HL-60 (cell line): ENCODE measurements around the gene DNAJB6.

Experiments used
- DNase-seq, 2 experiments: peaks; one replicate each; pipeline ENCODE4 v3.0.0-alpha.2; 2010 to 2020; ENCODE audit warnings: low read depth in 1 of 2, low spot score in 1 of 2
- H3K27ac ChIP-seq: fragments of 250-450 bp; sonication (Bioruptor Pico); replicated peaks from 2 replicates; pipeline ENCODE4 v1.5.1; 2020; ENCODE audit warnings: mild to moderate bottlenecking, moderate library complexity
- H3K27me3 ChIP-seq: fragments of 250-450 bp; sonication (Bioruptor Pico); 2 replicates; pipeline ENCODE4 v1.5.1; 2021; ENCODE audit warnings: mild to moderate bottlenecking, moderate library complexity; ENCODE audit not compliant: insufficient read depth, poor library complexity, severe bottlenecking
- H3K4me3 ChIP-seq: replicated peaks from 2 replicates; pipeline ENCODE4 v1.5.1; 2011; ENCODE audit warnings: mild to moderate bottlenecking, control low read depth, low read length; ENCODE audit not compliant: insufficient read depth
- GABPA ChIP-seq: IDR thresholded peaks from 2 replicates; pipeline ENCODE4 v1.6.1; 2012; ENCODE audit warnings: low read depth
- POLR2AphosphoS5 ChIP-seq: IDR thresholded peaks from 2 replicates; pipeline ENCODE4 v1.6.1; 2012; ENCODE audit warnings: low read depth
- SPI1 ChIP-seq: IDR thresholded peaks from 2 replicates; pipeline ENCODE4 v1.6.1; 2012; ENCODE audit warnings: low read depth, mild to moderate bottlenecking, borderline replicate concordance
- TF ChIP-seq, protein P1 (sequence below): IDR thresholded peaks from 2 replicates; pipeline ENCODE4 v1.6.1; 2012; ENCODE audit warnings: low read depth; ENCODE audit not compliant: insufficient replicate concordance
- TF ChIP-seq, protein P2 (sequence below): IDR thresholded peaks from one replicate; pipeline ENCODE4 v1.5.1; 2011; ENCODE audit warnings: low read length, control low read depth, inconsistent platforms; ENCODE audit not compliant: insufficient read depth

Gene DNAJB6

DNA sequence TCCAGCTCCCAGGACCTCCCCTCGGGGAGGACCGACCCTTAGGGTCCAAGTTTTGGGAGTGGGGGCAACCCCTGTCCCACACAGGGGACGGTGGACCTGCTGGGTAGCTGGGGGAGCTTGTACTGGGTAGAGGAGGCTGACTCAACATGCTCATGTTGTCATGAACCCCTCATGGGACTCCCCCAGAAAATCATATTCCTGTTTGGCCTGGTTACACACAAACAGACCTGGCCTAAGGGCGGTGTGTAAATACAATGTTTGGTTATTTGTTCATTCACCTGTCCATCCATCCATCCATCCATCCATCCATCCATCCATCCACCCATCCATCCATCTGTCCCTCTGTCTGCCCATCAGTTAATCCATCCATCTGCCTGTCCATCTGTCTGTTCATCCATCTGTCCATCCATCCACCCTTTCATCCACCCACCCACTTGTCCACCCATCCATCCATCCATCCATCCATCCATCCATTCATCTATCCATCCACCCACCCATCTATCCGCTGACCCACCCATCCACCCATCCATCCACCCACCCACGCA is 92.9 kb downstream of the DNAJB6 start:
- TF ChIP-seq SPI1: no peak
- TF ChIP-seq POLR2AphosphoS5: no peak
- TF ChIP-seq, protein P1, sequence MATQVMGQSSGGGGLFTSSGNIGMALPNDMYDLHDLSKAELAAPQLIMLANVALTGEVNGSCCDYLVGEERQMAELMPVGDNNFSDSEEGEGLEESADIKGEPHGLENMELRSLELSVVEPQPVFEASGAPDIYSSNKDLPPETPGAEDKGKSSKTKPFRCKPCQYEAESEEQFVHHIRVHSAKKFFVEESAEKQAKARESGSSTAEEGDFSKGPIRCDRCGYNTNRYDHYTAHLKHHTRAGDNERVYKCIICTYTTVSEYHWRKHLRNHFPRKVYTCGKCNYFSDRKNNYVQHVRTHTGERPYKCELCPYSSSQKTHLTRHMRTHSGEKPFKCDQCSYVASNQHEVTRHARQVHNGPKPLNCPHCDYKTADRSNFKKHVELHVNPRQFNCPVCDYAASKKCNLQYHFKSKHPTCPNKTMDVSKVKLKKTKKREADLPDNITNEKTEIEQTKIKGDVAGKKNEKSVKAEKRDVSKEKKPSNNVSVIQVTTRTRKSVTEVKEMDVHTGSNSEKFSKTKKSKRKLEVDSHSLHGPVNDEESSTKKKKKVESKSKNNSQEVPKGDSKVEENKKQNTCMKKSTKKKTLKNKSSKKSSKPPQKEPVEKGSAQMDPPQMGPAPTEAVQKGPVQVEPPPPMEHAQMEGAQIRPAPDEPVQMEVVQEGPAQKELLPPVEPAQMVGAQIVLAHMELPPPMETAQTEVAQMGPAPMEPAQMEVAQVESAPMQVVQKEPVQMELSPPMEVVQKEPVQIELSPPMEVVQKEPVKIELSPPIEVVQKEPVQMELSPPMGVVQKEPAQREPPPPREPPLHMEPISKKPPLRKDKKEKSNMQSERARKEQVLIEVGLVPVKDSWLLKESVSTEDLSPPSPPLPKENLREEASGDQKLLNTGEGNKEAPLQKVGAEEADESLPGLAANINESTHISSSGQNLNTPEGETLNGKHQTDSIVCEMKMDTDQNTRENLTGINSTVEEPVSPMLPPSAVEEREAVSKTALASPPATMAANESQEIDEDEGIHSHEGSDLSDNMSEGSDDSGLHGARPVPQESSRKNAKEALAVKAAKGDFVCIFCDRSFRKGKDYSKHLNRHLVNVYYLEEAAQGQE: no peak
- TF ChIP-seq, protein P2, sequence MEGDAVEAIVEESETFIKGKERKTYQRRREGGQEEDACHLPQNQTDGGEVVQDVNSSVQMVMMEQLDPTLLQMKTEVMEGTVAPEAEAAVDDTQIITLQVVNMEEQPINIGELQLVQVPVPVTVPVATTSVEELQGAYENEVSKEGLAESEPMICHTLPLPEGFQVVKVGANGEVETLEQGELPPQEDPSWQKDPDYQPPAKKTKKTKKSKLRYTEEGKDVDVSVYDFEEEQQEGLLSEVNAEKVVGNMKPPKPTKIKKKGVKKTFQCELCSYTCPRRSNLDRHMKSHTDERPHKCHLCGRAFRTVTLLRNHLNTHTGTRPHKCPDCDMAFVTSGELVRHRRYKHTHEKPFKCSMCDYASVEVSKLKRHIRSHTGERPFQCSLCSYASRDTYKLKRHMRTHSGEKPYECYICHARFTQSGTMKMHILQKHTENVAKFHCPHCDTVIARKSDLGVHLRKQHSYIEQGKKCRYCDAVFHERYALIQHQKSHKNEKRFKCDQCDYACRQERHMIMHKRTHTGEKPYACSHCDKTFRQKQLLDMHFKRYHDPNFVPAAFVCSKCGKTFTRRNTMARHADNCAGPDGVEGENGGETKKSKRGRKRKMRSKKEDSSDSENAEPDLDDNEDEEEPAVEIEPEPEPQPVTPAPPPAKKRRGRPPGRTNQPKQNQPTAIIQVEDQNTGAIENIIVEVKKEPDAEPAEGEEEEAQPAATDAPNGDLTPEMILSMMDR: no peak
- no peak for TF ChIP-seq GABPA
- DNase-seq: no peak
- H3K4me3 ChIP-seq: no peak overlapping the region
- no peak overlapping the region for H3K27ac ChIP-seq
- no peaks in the 10 kb centered on the region for H3K27me3 ChIP-seq

DNA sequence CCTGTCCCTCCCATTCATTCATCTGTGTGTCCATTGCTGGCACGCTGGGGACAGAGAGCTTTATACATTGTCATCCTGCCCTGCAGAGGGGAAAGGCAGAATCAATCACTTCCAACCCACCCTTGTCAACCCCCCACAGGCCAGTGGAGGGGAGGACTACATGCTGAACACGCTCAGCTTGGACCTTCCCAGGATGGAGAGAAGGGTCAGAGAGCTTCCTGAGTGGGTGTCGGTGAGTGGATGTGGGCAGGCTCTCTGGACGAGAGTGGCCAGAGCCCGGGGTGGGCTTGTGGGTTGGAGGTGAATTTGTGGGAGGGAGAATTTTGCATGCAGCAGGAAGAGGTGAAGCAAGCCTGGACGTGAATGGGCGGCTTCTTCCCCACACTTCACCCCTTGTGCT is 93.9 kb downstream of the DNAJB6 start:
- Histone ChIP-seq H3K27ac (no peak overlapping the region), H3K27me3 (no peaks in the 10 kb centered on the region), H3K4me3 (no peak overlapping the region)
- DNase-seq: no peak
- no peak for TF ChIP-seq SPI1
- TF ChIP-seq, protein P1: no peak
- TF ChIP-seq GABPA: no peak
- no peak for TF ChIP-seq POLR2AphosphoS5
- TF ChIP-seq, protein P2: no peak

DNA sequence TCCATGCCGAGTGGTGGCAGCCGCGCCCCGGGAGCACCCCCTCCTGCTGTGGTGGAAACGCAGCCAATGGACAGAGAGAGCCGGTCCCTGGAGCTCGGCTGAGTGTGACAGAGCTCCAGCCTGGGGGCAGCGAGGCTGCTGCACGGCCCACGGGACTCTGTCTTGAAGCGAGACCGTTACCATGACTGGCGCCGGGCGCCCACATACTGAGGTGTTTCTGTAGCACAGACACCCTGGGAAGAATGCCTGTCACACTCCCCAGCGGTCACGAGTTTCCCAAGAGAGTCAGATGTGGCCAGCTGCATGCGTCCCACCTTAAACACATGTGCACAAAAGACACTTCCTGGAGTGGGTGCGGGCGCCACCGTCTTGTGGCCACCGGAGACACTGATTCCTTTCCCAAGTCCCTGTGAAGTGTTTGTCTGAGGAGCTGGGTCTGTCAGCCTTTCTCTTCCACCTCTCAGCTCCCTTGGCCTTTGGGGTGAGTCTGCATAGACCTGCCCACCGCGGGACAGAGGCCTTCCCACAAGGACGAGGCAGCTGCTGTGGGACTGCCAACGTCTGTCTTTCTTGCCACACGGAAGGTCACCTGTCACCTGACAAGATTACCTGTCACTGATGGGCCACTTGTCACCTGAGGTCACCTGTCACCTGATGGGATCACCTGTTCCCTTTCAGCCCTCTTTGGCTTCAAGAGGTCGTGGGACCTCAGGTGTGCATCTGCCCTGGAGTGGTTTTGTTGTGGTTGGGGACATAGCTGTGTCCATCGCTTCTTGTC is 94.6 kb downstream of the DNAJB6 start:
- TF ChIP-seq SPI1: no peak
- TF ChIP-seq GABPA: no peak
- TF ChIP-seq, protein P2: no peak
- no peak overlapping the region for H3K27ac ChIP-seq
- no peak for DNase-seq
- H3K27me3 ChIP-seq: no peaks in the 10 kb centered on the region
- no peak overlapping the region for H3K4me3 ChIP-seq
